Keratinocyte (primary cell): ENCODE data around the gene KLLN. TPM values are rescaled to one million over a fixed set of nuclear protein-coding genes. Genes with fewer than 3 reads are reported as not detected.

Experiments
- DNase-seq: peaks from one replicate; pipeline ENCODE4 v3.0.0-alpha.2; 2011; ENCODE audit warnings: low read depth, missing footprints, low spot score
- FAIRE-seq: peaks from 2 replicates; lab custom pipeline; 2011; peaks lifted over from hg19 to GRCh38; lab: Jason Lieb, UNC
- H2AFZ ChIP-seq: 2 replicates; pipeline ENCODE4 v1.6.0; 2012; ENCODE audit warnings: low read length, control low read depth, inconsistent platforms; ENCODE audit not compliant: control insufficient read depth
- H3K27ac ChIP-seq: 2 replicates; pipeline ENCODE4 v1.5.1; 2011; ENCODE audit warnings: low read length; ENCODE audit not compliant: control insufficient read depth, insufficient read depth
- H3K27me3 ChIP-seq: 3 replicates; pipeline ENCODE4 v1.6.0; 2011; ENCODE audit warnings: low read length; ENCODE audit not compliant: control insufficient read depth, insufficient read depth; ENCODE audit errors: extremely low read depth
- H3K36me3 ChIP-seq, 2 experiments: 2 replicates in 1 of 2; 3 replicates in 1 of 2; pipeline ENCODE4 v1.5.1; 2011; ENCODE audit warnings: low read length in 2 of 2, mild to moderate bottlenecking in 1 of 2; ENCODE audit not compliant: control insufficient read depth in 2 of 2, insufficient read depth in 2 of 2; ENCODE audit errors: extremely low read depth in 1 of 2
- H3K4me1 ChIP-seq: 3 replicates; pipeline ENCODE4 v1.5.1; 2011; ENCODE audit warnings: low read length; ENCODE audit not compliant: control insufficient read depth, insufficient read depth; ENCODE audit errors: extremely low read depth
- H3K4me2 ChIP-seq: 3 replicates; pipeline ENCODE4 v1.6.0; 2011; ENCODE audit warnings: low read depth, low read length; ENCODE audit not compliant: control insufficient read depth, insufficient read depth; ENCODE audit errors: extremely low read depth
- H3K4me3 ChIP-seq, 3 experiments: fragments of 200-600 bp in 1 of 3; sonication (generic) in 1 of 3; 2 replicates in 2 of 3; 3 replicates in 1 of 3; pipeline ENCODE4 v1.5.1; 2011 to 2016; ENCODE audit warnings: low read length in 3 of 3, mild to moderate bottlenecking in 3 of 3, control low read depth in 2 of 3, inconsistent platforms in 1 of 3, low read depth in 1 of 3, mixed read lengths in 1 of 3, mixed run types in 1 of 3, moderate library complexity in 1 of 3; ENCODE audit not compliant: control insufficient read depth in 2 of 3, insufficient read depth in 2 of 3; ENCODE audit errors: extremely low read depth in 1 of 3
- H3K79me2 ChIP-seq: 2 replicates; pipeline ENCODE4 v1.6.0; 2012; ENCODE audit warnings: low read length; ENCODE audit not compliant: control insufficient read depth, insufficient read depth
- H3K9ac ChIP-seq: 3 replicates; pipeline ENCODE4 v1.6.0; 2011; ENCODE audit warnings: low read length; ENCODE audit not compliant: control insufficient read depth, insufficient read depth; ENCODE audit errors: extremely low read depth
- H3K9me1 ChIP-seq: 3 replicates; pipeline ENCODE4 v1.6.0; 2011; ENCODE audit warnings: low read length; ENCODE audit not compliant: control insufficient read depth, insufficient read depth; ENCODE audit errors: extremely low read depth
- H3K9me3 ChIP-seq: 2 replicates; pipeline ENCODE4 v1.5.1; 2012; ENCODE audit warnings: low read depth, low read length; ENCODE audit not compliant: control insufficient read depth
- H4K20me1 ChIP-seq: 3 replicates; pipeline ENCODE4 v1.6.0; 2011; ENCODE audit warnings: low read length; ENCODE audit not compliant: control insufficient read depth, insufficient read depth; ENCODE audit errors: extremely low read depth
- EZH2 ChIP-seq: IDR thresholded peaks from one replicate; pipeline ENCODE4 v1.6.1; 2012; ENCODE audit warnings: inconsistent platforms, mild to moderate bottlenecking, low read length, moderate library complexity
- dilution Hi-C: fragments of 300-500 bp; cut with MboI; formaldehyde crosslinking; loops from one replicate; pipeline ENCODE4 v1.7.0; 2020; ENCODE audit warnings: low sequenced_read_pairs; ENCODE audit not compliant: extremely low pct_ligation_motif_present
- polyA plus RNA-seq, 5 experiments: library from polyadenylated mRNA; depleted of rRNA in 3 of 5; stranded (reverse) in 3 of 5; stranded (forward) in 1 of 5; unstranded in 1 of 5; fragments of >200 nt; gene quantifications; 1 replicate in 1 of 5; 2 replicates in 3 of 5; 3 replicates in 1 of 5; pipeline versions ENCODE4 v1.2.1 to v1.2.3, GENCODE V29; 2011 to 2012; ENCODE audit warnings: missing spikeins in 2 of 5, low read depth in 1 of 5, low replicate concordance in 1 of 5
- TF ChIP-seq, protein P1 (sequence below), 3 experiments: IDR thresholded peaks in 1 of 3; conservative IDR thresholded peaks in 1 of 3; optimal IDR thresholded peaks in 1 of 3; 2 replicates in 2 of 3; 3 replicates in 1 of 3; pipeline versions ENCODE3 to v1.5.1; 2011; ENCODE audit warnings: low read length in 3 of 3, mild to moderate bottlenecking in 3 of 3, moderate library complexity in 2 of 3, control low read depth in 1 of 3, inconsistent platforms in 1 of 3; ENCODE audit not compliant: insufficient read depth in 2 of 3; ENCODE audit errors: extremely low read depth in 1 of 3

Gene KLLN
- polyA plus RNA-seq, 1 donor (not counting 4 experiments of a cell fraction or from before 2014, with no cell fraction given) = 0.16 TPM

DNA sequence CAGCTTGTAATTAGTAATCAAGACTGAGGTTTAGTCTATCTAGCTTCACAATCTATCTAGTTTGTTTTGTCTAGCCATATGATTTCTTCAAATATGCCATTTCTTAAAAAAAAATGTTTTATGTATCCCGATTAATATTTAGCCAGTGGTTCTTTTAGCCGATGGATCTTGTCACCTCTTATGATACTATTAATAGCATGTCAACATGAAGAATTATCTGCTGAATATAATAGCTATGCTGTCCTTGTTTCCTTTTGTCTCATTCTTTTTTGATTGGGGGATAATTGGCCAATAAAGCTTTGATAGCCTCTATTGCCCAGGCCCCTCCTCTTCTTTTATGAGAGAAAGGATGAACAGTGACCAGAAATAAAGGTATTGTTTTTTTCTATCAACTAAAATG, 32.9 kb upstream of the KLLN start:
- H4K20me1 ChIP-seq = no peaks in the 10 kb centered on the region
- H2AFZ ChIP-seq = no peak overlapping the region
- no peaks in the 10 kb centered on the region for H3K9me1 ChIP-seq
- no peak overlapping the region for H3K9ac ChIP-seq
- no peak overlapping the region for H3K27ac ChIP-seq
- H3K27me3 ChIP-seq = no peaks in the 10 kb centered on the region
- H3K79me2 ChIP-seq = peaks cover 45% of the 10 kb centered on the region
- DNase-seq (no peak), FAIRE-seq (no peak)
- no peaks in the 10 kb centered on the region for H3K36me3 ChIP-seq
- no peak overlapping the region for H3K4me2 ChIP-seq
- H3K9me3 ChIP-seq = peaks cover 3% of the 10 kb centered on the region
- H3K4me3 ChIP-seq = no peak overlapping the region
- dilution Hi-C loops = no loop called here
- no peak for TF ChIP-seq EZH2
- TF ChIP-seq, protein P1, sequence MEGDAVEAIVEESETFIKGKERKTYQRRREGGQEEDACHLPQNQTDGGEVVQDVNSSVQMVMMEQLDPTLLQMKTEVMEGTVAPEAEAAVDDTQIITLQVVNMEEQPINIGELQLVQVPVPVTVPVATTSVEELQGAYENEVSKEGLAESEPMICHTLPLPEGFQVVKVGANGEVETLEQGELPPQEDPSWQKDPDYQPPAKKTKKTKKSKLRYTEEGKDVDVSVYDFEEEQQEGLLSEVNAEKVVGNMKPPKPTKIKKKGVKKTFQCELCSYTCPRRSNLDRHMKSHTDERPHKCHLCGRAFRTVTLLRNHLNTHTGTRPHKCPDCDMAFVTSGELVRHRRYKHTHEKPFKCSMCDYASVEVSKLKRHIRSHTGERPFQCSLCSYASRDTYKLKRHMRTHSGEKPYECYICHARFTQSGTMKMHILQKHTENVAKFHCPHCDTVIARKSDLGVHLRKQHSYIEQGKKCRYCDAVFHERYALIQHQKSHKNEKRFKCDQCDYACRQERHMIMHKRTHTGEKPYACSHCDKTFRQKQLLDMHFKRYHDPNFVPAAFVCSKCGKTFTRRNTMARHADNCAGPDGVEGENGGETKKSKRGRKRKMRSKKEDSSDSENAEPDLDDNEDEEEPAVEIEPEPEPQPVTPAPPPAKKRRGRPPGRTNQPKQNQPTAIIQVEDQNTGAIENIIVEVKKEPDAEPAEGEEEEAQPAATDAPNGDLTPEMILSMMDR (optimal IDR thresholded peaks at IDR 0.05 in 1 of 3, IDR thresholded peaks at IDR 0.05 in 1 of 3, conservative IDR thresholded peaks at IDR 0.05 in 1 of 3; ENCODE audit: extremely low read depth in 1 of 3, insufficient read depth in 2 of 3, low read length in 3 of 3) = no peak
- no peaks in the 10 kb centered on the region for H3K4me1 ChIP-seq

DNA sequence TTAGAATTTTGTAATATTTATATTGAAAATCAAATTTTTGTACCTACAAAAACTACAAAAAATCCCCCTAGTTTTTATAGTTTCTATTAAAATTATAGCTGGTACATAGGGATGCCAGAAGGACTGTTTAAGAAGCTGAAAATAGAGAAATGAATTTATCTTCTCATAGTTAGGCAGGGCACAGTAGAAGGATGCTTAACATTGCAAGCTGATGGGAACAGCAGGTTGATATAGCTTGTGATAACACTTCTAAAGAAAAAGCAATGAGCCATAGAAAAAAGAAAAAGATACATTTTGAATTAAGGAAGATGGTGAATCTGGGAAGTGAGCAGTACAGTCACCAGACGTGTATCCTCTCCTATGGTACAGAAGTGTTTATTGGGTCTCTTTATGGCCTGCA, 32.1 kb upstream of the KLLN start:
- Histone ChIP-seq H3K9me1 (no peaks in the 10 kb centered on the region), H3K27ac (no peak overlapping the region), H3K4me1 (no peaks in the 10 kb centered on the region), H3K9me3 (peaks cover 3% of the 10 kb centered on the region), H3K27me3 (no peaks in the 10 kb centered on the region), H3K9ac (no peak overlapping the region), H3K4me3 (no peak overlapping the region), H4K20me1 (peaks cover 2% of the 10 kb centered on the region), H3K4me2 (no peak overlapping the region), H3K79me2 (peaks cover 49% of the 10 kb centered on the region), H2AFZ (no peak overlapping the region), H3K36me3 (no peaks in the 10 kb centered on the region)
- no peak for FAIRE-seq
- TF ChIP-seq, protein P1 (optimal IDR thresholded peaks at IDR 0.05 in 1 of 3, IDR thresholded peaks at IDR 0.05 in 1 of 3, conservative IDR thresholded peaks at IDR 0.05 in 1 of 3; ENCODE audit: extremely low read depth in 1 of 3, insufficient read depth in 2 of 3, low read length in 3 of 3) = no peak
- TF ChIP-seq EZH2 = no peak
- dilution Hi-C loops = no loop called here
- DNase-seq = no peak
